Lung (tissue), 12 donors: Measurements from ENCODE around the gene ABR. TPM values are rescaled to one million over a fixed set of nuclear protein-coding genes. Genes with fewer than 3 reads are reported as not detected.

Experiments
- ATAC-seq: fragments of 200-7000 bp; cut with Tn5 transposase; one replicate; pipeline ENCODE4 v1.9.1; 2020; ENCODE audit warnings: moderate number of reproducible peaks; ENCODE audit not compliant: insufficient read depth, low FRiP score
- DNase-seq, 3 donors: peaks; one replicate each; pipeline ENCODE4 v3.0.0-alpha.2; 2013 to 2017
- H3K27ac ChIP-seq, 2 donors: one replicate each; pipeline ENCODE4 v1.5.1; 2013; ENCODE audit warnings: mild to moderate bottlenecking in 2 of 2, moderate library complexity in 2 of 2, control low read depth in 1 of 2, inconsistent platforms in 1 of 2, low read depth in 1 of 2, low read length in 1 of 2
- H3K27me3 ChIP-seq, 3 donors: one replicate each; pipeline ENCODE4 v1.5.1; 2013; ENCODE audit warnings: low read length in 2 of 3; ENCODE audit not compliant: control insufficient read depth in 3 of 3, insufficient read depth in 3 of 3
- H3K36me3 ChIP-seq, 4 donors: one replicate each; pipeline ENCODE4 v1.5.1; 2013; ENCODE audit warnings: low read length in 4 of 4, mild to moderate bottlenecking in 1 of 4, moderate library complexity in 1 of 4; ENCODE audit not compliant: control insufficient read depth in 4 of 4, insufficient read depth in 4 of 4
- H3K4me1 ChIP-seq, 5 donors: one replicate each; pipeline ENCODE4 v1.5.1; 2013; ENCODE audit warnings: low read length in 5 of 5, mild to moderate bottlenecking in 2 of 5, moderate library complexity in 1 of 5; ENCODE audit not compliant: control insufficient read depth in 5 of 5, insufficient read depth in 5 of 5
- H3K4me3 ChIP-seq: one replicate; pipeline ENCODE4 v1.5.1; 2013; ENCODE audit warnings: mild to moderate bottlenecking, control low read depth, moderate library complexity
- H3K9ac ChIP-seq, 2 donors: one replicate each; pipeline ENCODE4 v1.5.1; 2013; ENCODE audit warnings: low read length in 2 of 2, control low read depth in 1 of 2; ENCODE audit not compliant: insufficient read depth in 1 of 2
- H3K9me3 ChIP-seq, 4 donors: one replicate each; pipeline ENCODE4 v1.5.1; 2013; ENCODE audit warnings: low read length in 3 of 4, mild to moderate bottlenecking in 1 of 4, moderate library complexity in 1 of 4; ENCODE audit not compliant: control insufficient read depth in 4 of 4, insufficient read depth in 3 of 4
- CTCF ChIP-seq: IDR thresholded peaks from 2 replicates; pipeline ENCODE4 v1.5.1; 2012; ENCODE audit warnings: mild to moderate bottlenecking; ENCODE audit errors: control extremely low read depth, extremely low read depth
- WGBS, 2 donors: extraction: QIAGEN DNeasy Blood & Tissue Kit; methylation state at CpG; one replicate each; pipeline ENCODE4 v1.1.7; 2013; 5-methylcytosine and 5-hydroxymethylcytosine counted together
- polyA plus RNA-seq, 2 donors: library from polyadenylated mRNA; stranded (reverse); fragments of 200-250 nt; gene quantifications; one replicate each; pipeline ENCODE4 v1.2.1, GENCODE V29; 2013
- total RNA-seq, 2 donors: library from RNA; depleted of rRNA in 1 of 2; stranded (reverse); fragments of >200 nt in 1 of 2; gene quantifications; one replicate each; pipeline ENCODE4 v1.2.1, GENCODE V29; 2014 to 2021
- donor health status: control.
- donor health status: control.
- donor health status: Bipolar disorder and iron deficiency.
- donor health status: healthy.
- donor health status: DM: yes; HTN: yes; CAD: no.

Gene ABR
- total and polyA plus RNA-seq, 4 donors: 54.8 to 187 (median 70.2) TPM

GRCh38 chr17:1089915-1090314, 89.9 kb downstream of the ABR start:
- DNase-seq (peak in 2 of 3 donors; percentile 44 to 68), ATAC-seq (peak; percentile 41)
- TF ChIP-seq CTCF: no peak
- H3K4me3 ChIP-seq: no peak overlapping the region
- peaks cover 0 to 15% (median 4%) of the 10 kb centered on the region in 5 donors for H3K4me1 ChIP-seq
- 46 to 52% methylated on average over 13 of the region's 13 CpGs for WGBS, 2 donors
- H3K36me3 ChIP-seq: peaks cover 5 to 30% (median 19%) of the 10 kb centered on the region in 4 donors
- H3K27me3 ChIP-seq: no peaks in the 10 kb centered on the region
- no peak overlapping the region for H3K9ac ChIP-seq
- H3K27ac ChIP-seq: peak overlapping the region; percentile 14 to 79
- H3K9me3 ChIP-seq: no peaks in the 10 kb centered on the region

DNA sequence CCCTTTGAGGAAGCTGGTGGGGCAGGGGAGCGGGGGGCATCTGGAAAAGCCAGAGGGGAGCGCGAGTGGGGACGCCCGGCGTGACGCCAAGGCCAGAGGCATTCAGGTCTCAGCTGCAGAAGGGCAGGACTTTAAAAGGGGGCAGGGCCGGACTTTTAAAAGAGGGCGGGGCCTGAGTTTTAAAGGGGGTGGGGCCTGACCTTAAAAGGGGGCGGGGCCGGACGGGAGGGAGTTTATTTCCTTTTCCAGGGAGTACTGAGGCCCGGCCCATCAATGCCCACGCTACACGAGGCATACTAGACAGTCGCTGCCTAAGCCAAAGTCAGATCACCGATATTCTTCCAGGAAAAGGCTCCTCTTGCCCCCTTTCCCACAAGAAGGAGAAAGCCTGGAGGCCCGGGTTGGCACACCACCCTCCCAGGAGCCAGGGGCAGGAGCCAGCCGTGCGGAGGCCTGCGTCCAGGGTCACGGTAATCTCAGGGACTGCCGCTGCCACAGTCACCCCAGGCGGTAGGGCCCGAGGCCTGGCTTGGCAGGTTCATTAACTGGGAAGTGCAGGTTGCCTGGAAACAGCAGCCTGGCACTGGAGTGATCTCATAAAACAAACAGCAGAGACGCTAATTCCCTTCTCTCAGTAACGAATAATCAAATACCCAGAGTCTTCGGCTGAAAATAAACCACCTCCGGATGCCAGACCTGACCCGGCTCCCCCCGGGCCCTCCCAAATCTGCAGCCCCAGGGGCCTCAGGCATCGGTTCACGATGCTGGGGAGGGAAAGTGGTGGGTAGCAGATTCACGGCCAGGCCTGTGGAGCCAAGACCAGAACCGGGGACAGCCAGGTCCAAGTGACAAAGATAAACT, 92.2 kb downstream of the ABR start:
- Histone ChIP-seq H3K4me3 (no peak overlapping the region), H3K27me3 (no peaks in the 10 kb centered on the region), H3K27ac (peak overlapping the region; percentile 74 to 95), H3K4me1 (peaks cover 0 to 16% (median 8%) of the 10 kb centered on the region in 5 donors), H3K9me3 (no peaks in the 10 kb centered on the region), H3K36me3 (peaks cover 0 to 34% (median 15%) of the 10 kb centered on the region in 4 donors), H3K9ac (peak overlapping the region in 1 of 2 donors; percentile 55)
- DNase-seq: peak; percentile 62 to 78 (median 69)
- ATAC-seq: peak; percentile 61
- TF ChIP-seq CTCF: no peak
- 51 to 62% methylated on average over 35 of the region's 35 CpGs for WGBS, 2 donors

- no peaks in the 10 kb centered on the region for H3K9me3 ChIP-seq
- no peak overlapping the region for H3K27ac ChIP-seq
- peak; percentile 35 to 44 (median 43) for DNase-seq
- no peak overlapping the region for H3K9ac ChIP-seq
- 73 to 86% methylated on average over 19 of the region's 19 CpGs for WGBS, 2 donors
- H3K36me3 ChIP-seq: peaks cover 0 to 28% (median 3%) of the 10 kb centered on the region in 4 donors
- no peak overlapping the region for H3K4me3 ChIP-seq
- peaks cover 0 to 21% (median 8%) of the 10 kb centered on the region in 5 donors for H3K4me1 ChIP-seq
- H3K27me3 ChIP-seq: no peaks in the 10 kb centered on the region
- ATAC-seq: no peak
- TF ChIP-seq CTCF: no peak
These were observed 96.2 kb downstream of the ABR start for GRCh38 chr17:1083451-1084187.
